HFFc6 (cell line): Measurements from ENCODE around the gene TMEM86B. TPM values are rescaled to one million over a fixed set of nuclear protein-coding genes. Genes with fewer than 3 reads are reported as not detected.

Experiments
- DNase-seq: peaks from one replicate; pipeline ENCODE4 v3.0.0-alpha.2; 2018
- H3K27ac Mint-ChIP-seq: 2 replicates; pipeline ENCODE4 v1.8.0; 2020; ENCODE audit warnings: mild to moderate bottlenecking, mixed read lengths
- H3K27me3 Mint-ChIP-seq: 2 replicates; pipeline ENCODE4 v1.8.0; 2021; ENCODE audit warnings: mild to moderate bottlenecking, moderate library complexity, mixed read lengths; ENCODE audit not compliant: insufficient read depth
- H3K36me3 Mint-ChIP-seq: 2 replicates; pipeline ENCODE4 v1.8.0; 2021; ENCODE audit warnings: low read depth, mixed read lengths
- H3K4me1 Mint-ChIP-seq: 2 replicates; pipeline ENCODE4 v1.8.0; 2020; ENCODE audit warnings: low read depth, mixed read lengths
- H3K4me3 Mint-ChIP-seq: 2 replicates; pipeline ENCODE4 v1.8.0; 2020; ENCODE audit warnings: mild to moderate bottlenecking, moderate library complexity, mixed read lengths
- H3K9me3 Mint-ChIP-seq: 2 replicates; pipeline ENCODE4 v1.8.0; 2020; ENCODE audit warnings: mild to moderate bottlenecking, mixed read lengths
- CTCF ChIP-seq: fragments of 200-600 bp; sonication (generic); IDR thresholded peaks from 2 replicates; pipeline ENCODE4 v1.5.0; 2021; ENCODE audit warnings: antibody characterized with exemption, mild to moderate bottlenecking
- total RNA-seq, 6 experiments: library from RNA; stranded (reverse); fragmentation: NEBNext Ultra II Directional; extraction: Animal tissue kit (Norgen Biotek cat#: 25700); gene quantifications; 2 replicates in 1 of 6; 3 replicates in 5 of 6; pipeline ENCODE4 v1.2.3, GENCODE V29; 2021

Gene TMEM86B
- total RNA-seq, 6 experiments from 2014 or later: 1.8 to 2.7 (median 2.0) TPM

GRCh38 chr19:55198651-55199050, 29.9 kb downstream of the TMEM86B start:
- no peak overlapping the region for H3K4me3 Mint-ChIP-seq
- no peak for TF ChIP-seq CTCF
- no peak for DNase-seq
- no peak overlapping the region for H3K27ac Mint-ChIP-seq
- H3K9me3 Mint-ChIP-seq: no peaks in the 10 kb centered on the region
- H3K36me3 Mint-ChIP-seq: no peaks in the 10 kb centered on the region
- no peaks in the 10 kb centered on the region; the same call in 1 of the 2 replicates for H3K27me3 Mint-ChIP-seq
- no peaks in the 10 kb centered on the region for H3K4me1 Mint-ChIP-seq

- DNase-seq: no peak
- Mint-ChIP-seq H3K4me1 (no peaks in the 10 kb centered on the region), H3K27me3 (no peaks in the 10 kb centered on the region; the same call in 1 of the 2 replicates), H3K27ac (no peak overlapping the region), H3K9me3 (no peaks in the 10 kb centered on the region), H3K36me3 (no peaks in the 10 kb centered on the region), H3K4me3 (no peak overlapping the region)
- no peak for TF ChIP-seq CTCF
These were observed 31.0 kb downstream of the TMEM86B start for GRCh38 chr19:55197528-55197927.

- Mint-ChIP-seq H3K4me1 (no peaks in the 10 kb centered on the region), H3K36me3 (no peaks in the 10 kb centered on the region), H3K9me3 (no peaks in the 10 kb centered on the region), H3K4me3 (no peak overlapping the region), H3K27me3 (no peaks in the 10 kb centered on the region; the same call in 1 of the 2 replicates), H3K27ac (no peak overlapping the region)
- TF ChIP-seq CTCF: no peak
- DNase-seq: peak; percentile 11
These were observed 31.8 kb downstream of the TMEM86B start for GRCh38 chr19:55196803-55197202.

- H3K27me3 Mint-ChIP-seq: peaks cover 5% of the 10 kb centered on the region; the same call in 1 of the 2 replicates
- H3K9me3 Mint-ChIP-seq: no peaks in the 10 kb centered on the region
- H3K27ac Mint-ChIP-seq: no peak overlapping the region
- no peak for DNase-seq
- TF ChIP-seq CTCF: no peak
- peaks cover 13% of the 10 kb centered on the region for H3K4me1 Mint-ChIP-seq
- H3K36me3 Mint-ChIP-seq: no peaks in the 10 kb centered on the region
- H3K4me3 Mint-ChIP-seq: no peak overlapping the region
These were observed 35.1 kb downstream of the TMEM86B start for GRCh38 chr19:55193481-55193880.

- peaks cover 10% of the 10 kb centered on the region for H3K27me3 Mint-ChIP-seq
- peak overlapping the region; percentile 74 for H3K4me3 Mint-ChIP-seq
These were observed 39.1 kb downstream of the TMEM86B start for GRCh38 chr19:55189403-55189835.

More at GRCh38 chr19:55189403-55189835, 39.1 kb downstream of the TMEM86B start:
- no peak for TF ChIP-seq CTCF
- Mint-ChIP-seq H3K9me3 (no peaks in the 10 kb centered on the region), H3K27ac (peak overlapping the region; percentile 100), H3K36me3 (no peaks in the 10 kb centered on the region), H3K4me1 (peaks cover 14% of the 10 kb centered on the region)
- peak; percentile 99 for DNase-seq
